Panc1 (cell line): ENCODE data around the gene ATP9A. TPM values are rescaled to one million over a fixed set of nuclear protein-coding genes. Genes with fewer than 3 reads are reported as not detected.
"Not testable (repeated sequence)": the region's sequence is repeated elsewhere in the genome, so short reads cannot be mapped to it uniquely, and the experiment has no call there.

Experiments used
- ATAC-seq: fragments of 200-7000 bp; cut with Tn5 transposase; 2 replicates; pipeline ENCODE4 v1.9.1; 2020; ENCODE audit warnings: mild to moderate bottlenecking, moderate library complexity
- BruUV-seq: library from RNA; stranded (reverse); fragments of 400-500 nt; replicated peaks from 2 replicates; lab custom pipeline; 2021; lab: Mats Ljungman, UMichigan
- CTCF ChIA-PET: fragments of 300-600 bp; sonication (Branson Sonifier 250); formaldehyde crosslinking; loops from one replicate; lab custom pipeline; 2022; ENCODE audit warnings: antibody characterized with exemption; lab: Charles Lee
- POLR2A ChIA-PET: fragments of 300-600 bp; sonication (Branson Sonifier 250); formaldehyde crosslinking; loops from one replicate; lab custom pipeline; 2022; ENCODE audit warnings: antibody characterized with exemption; lab: Charles Lee
- DNase-seq: peaks from one replicate; pipeline ENCODE4 v3.0.0-alpha.2; 2010; ENCODE audit warnings: low read depth, low spot score
- H3K27ac ChIP-seq: 2 replicates; pipeline ENCODE4 v1.5.1; 2011; ENCODE audit warnings: mild to moderate bottlenecking, low read length, inconsistent platforms
- H3K27me3 ChIP-seq: fragments of 200-500 bp; sonication (Bioruptor generic); 2 replicates; pipeline ENCODE4 v1.6.0; 2014; ENCODE audit warnings: low read length, inconsistent platforms; ENCODE audit not compliant: control insufficient read depth, insufficient read depth
- H3K36me3 ChIP-seq: fragments of 200-500 bp; sonication (Bioruptor generic); 2 replicates; pipeline ENCODE4 v1.5.1; 2014; ENCODE audit warnings: inconsistent platforms, mild to moderate bottlenecking, low read length, moderate library complexity; ENCODE audit not compliant: control insufficient read depth, insufficient read depth
- H3K4me1 ChIP-seq: 2 replicates; pipeline ENCODE4 v1.5.1; 2011; ENCODE audit warnings: inconsistent platforms, mild to moderate bottlenecking, low read length, moderate library complexity; ENCODE audit not compliant: control insufficient read depth, insufficient read depth
- H3K4me3 ChIP-seq, 2 experiments: 2 replicates each; pipeline ENCODE4 v1.5.1; 2011 to 2012; ENCODE audit warnings: low read depth in 2 of 2, low read length in 2 of 2, mild to moderate bottlenecking in 2 of 2, inconsistent platforms in 1 of 2, moderate library complexity in 1 of 2
- H3K9me3 ChIP-seq: fragments of 200-500 bp; sonication (Bioruptor generic); 2 replicates; pipeline ENCODE4 v1.5.1; 2014; ENCODE audit warnings: low read depth, mild to moderate bottlenecking, inconsistent platforms, low read length, moderate library complexity; ENCODE audit not compliant: control insufficient read depth, insufficient read depth
- POLR2AphosphoS5 ChIP-seq: IDR thresholded peaks from 2 replicates; pipeline ENCODE4 v1.6.1; 2012; ENCODE audit warnings: mild to moderate bottlenecking, low read depth, low read length, moderate library complexity
- SIN3A ChIP-seq: IDR thresholded peaks from 2 replicates; pipeline ENCODE4 v1.6.1; 2012; ENCODE audit warnings: low read depth, mild to moderate bottlenecking, low read length, moderate library complexity, borderline replicate concordance; ENCODE audit not compliant: insufficient read depth
- TCF7L2 ChIP-seq: IDR thresholded peaks from 2 replicates; pipeline ENCODE4 v1.6.1; 2011; ENCODE audit warnings: mild to moderate bottlenecking, low read depth, low read length, inconsistent platforms
- in situ Hi-C: cut with HindIII; loops from 2 replicates; pipeline ENCODE4 v1.10.0; 2016; ENCODE audit warnings: low sequenced_read_pairs, low pct_unique_long_range_greater_than_20kb
- intact Hi-C: fragments of 100-400 bp; cut with micrococcal nuclease; formaldehyde crosslinking; loops from one replicate; pipeline ENCODE4 v1.10.0; 2022; ENCODE audit not compliant: unreplicated experiment
- total RNA-seq: library from RNA; stranded (reverse); gene quantifications from one replicate; pipeline ENCODE4 v1.2.1, GENCODE V29; 2021; ENCODE audit not compliant: unreplicated experiment
- TF ChIP-seq, protein P1 (sequence below): fragments of 450-650 bp; IDR thresholded peaks from 2 replicates; pipeline ENCODE4 v1.5.1; 2017; ENCODE audit warnings: mild to moderate bottlenecking
- TF ChIP-seq, protein P2 (sequence below), 2 experiments: IDR thresholded peaks; 2 replicates each; pipeline ENCODE4 v1.6.1; 2011 to 2012; ENCODE audit warnings: low read depth in 2 of 2, control low read depth in 1 of 2, low read length in 1 of 2, mild to moderate bottlenecking in 1 of 2, moderate library complexity in 1 of 2; ENCODE audit not compliant: insufficient read depth in 1 of 2

ATP9A gene
- total RNA-seq, 1 experiment from 2014 or later, result 8.7 TPM

DNA sequence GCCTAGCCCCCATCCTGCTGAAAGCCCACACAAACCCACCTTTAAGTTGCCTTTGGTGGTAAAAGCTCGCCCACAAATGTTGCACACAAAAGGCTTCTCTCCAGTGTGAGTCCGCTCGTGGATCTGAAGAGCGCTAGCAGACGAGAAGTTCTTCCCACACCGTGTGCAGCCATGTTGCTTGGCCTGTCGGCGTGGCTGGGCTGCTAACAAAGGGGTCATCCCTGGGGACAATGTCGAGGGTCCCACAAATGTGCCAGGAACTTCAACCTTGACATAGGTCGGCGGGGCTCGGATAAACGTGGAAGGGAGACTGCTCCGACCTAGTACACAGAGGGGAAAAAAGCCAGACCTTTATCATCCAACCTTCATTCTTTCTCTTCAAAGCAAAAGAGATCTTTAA, 20.6 kb upstream of the ATP9A start:
- CTCF ChIA-PET, result interaction anchor here (0.7 kb wide), 1 partner anchor 10 kb away, joined by 3 read pairs; no protein-coding TSS in a partner anchor
- no peaks in the 10 kb centered on the region for H3K9me3 ChIP-seq
- no peak overlapping the region for H3K4me3 ChIP-seq
- ATAC-seq, result no peak
- no peaks in the 10 kb centered on the region; the same call in 1 of the 2 replicates for H3K27me3 ChIP-seq
- POLR2A ChIA-PET, result interaction anchor here (0.6 kb wide), 2 partner anchors 259 to 325 kb away, joined by 3 to 5 read pairs; no protein-coding TSS in a partner anchor
- no peak for TF ChIP-seq SIN3A
- TF ChIP-seq, protein P1, sequence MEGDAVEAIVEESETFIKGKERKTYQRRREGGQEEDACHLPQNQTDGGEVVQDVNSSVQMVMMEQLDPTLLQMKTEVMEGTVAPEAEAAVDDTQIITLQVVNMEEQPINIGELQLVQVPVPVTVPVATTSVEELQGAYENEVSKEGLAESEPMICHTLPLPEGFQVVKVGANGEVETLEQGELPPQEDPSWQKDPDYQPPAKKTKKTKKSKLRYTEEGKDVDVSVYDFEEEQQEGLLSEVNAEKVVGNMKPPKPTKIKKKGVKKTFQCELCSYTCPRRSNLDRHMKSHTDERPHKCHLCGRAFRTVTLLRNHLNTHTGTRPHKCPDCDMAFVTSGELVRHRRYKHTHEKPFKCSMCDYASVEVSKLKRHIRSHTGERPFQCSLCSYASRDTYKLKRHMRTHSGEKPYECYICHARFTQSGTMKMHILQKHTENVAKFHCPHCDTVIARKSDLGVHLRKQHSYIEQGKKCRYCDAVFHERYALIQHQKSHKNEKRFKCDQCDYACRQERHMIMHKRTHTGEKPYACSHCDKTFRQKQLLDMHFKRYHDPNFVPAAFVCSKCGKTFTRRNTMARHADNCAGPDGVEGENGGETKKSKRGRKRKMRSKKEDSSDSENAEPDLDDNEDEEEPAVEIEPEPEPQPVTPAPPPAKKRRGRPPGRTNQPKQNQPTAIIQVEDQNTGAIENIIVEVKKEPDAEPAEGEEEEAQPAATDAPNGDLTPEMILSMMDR, result no peak
- TF ChIP-seq TCF7L2, result no peak
- TF ChIP-seq, protein P2, sequence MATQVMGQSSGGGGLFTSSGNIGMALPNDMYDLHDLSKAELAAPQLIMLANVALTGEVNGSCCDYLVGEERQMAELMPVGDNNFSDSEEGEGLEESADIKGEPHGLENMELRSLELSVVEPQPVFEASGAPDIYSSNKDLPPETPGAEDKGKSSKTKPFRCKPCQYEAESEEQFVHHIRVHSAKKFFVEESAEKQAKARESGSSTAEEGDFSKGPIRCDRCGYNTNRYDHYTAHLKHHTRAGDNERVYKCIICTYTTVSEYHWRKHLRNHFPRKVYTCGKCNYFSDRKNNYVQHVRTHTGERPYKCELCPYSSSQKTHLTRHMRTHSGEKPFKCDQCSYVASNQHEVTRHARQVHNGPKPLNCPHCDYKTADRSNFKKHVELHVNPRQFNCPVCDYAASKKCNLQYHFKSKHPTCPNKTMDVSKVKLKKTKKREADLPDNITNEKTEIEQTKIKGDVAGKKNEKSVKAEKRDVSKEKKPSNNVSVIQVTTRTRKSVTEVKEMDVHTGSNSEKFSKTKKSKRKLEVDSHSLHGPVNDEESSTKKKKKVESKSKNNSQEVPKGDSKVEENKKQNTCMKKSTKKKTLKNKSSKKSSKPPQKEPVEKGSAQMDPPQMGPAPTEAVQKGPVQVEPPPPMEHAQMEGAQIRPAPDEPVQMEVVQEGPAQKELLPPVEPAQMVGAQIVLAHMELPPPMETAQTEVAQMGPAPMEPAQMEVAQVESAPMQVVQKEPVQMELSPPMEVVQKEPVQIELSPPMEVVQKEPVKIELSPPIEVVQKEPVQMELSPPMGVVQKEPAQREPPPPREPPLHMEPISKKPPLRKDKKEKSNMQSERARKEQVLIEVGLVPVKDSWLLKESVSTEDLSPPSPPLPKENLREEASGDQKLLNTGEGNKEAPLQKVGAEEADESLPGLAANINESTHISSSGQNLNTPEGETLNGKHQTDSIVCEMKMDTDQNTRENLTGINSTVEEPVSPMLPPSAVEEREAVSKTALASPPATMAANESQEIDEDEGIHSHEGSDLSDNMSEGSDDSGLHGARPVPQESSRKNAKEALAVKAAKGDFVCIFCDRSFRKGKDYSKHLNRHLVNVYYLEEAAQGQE (IDR thresholded peaks at IDR 0.05; ENCODE audit: insufficient read depth in 1 of 2, low read depth in 2 of 2, low read length in 1 of 2), result no peak
- no peak for TF ChIP-seq POLR2AphosphoS5
- H3K27ac ChIP-seq, result no peak overlapping the region
- no peak for DNase-seq
- no TSS peak for BruUV-seq
- H3K4me1 ChIP-seq, result no peaks in the 10 kb centered on the region
- intact Hi-C loops (no loop called here), in situ Hi-C loops (no loop called here)
- H3K36me3 ChIP-seq, result no peaks in the 10 kb centered on the region

DNA sequence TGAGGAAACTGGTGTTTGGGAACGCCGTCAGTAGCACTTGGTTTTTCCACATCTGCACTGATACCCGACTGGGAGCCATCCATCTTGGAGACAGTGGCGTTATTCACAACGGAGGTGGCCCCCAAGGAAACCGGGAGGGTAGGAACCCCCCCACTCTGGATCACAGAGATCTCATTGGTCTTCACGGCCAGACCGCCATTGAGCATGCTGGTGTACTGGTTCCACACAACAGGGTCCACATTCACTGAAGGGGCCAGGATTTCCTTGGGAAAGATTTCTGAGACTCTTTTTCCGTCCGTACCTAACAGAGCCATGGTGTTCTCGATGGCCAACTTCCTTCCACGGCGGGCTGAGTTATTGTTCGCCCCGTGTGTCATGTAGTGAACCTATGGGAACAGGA, 16.1 kb upstream of the ATP9A start:
- intact Hi-C loops (no loop called here), in situ Hi-C loops (no loop called here)
- no TSS peak for BruUV-seq
- H3K36me3 ChIP-seq, result no peaks in the 10 kb centered on the region
- TF ChIP-seq SIN3A (no peak), POLR2AphosphoS5 (no peak), TCF7L2 (no peak)
- TF ChIP-seq, protein P1, result no peak
- TF ChIP-seq, protein P2 (IDR thresholded peaks at IDR 0.05; ENCODE audit: insufficient read depth in 1 of 2, low read depth in 2 of 2, low read length in 1 of 2), result no peak
- CTCF ChIA-PET, result no interaction called here
- H3K27ac ChIP-seq, result no peak overlapping the region
- ATAC-seq (no peak), DNase-seq (no peak)
- POLR2A ChIA-PET, result no interaction called here
- H3K9me3 ChIP-seq, result no peaks in the 10 kb centered on the region
- no peak overlapping the region for H3K4me3 ChIP-seq
- no peaks in the 10 kb centered on the region for H3K4me1 ChIP-seq
- H3K27me3 ChIP-seq, result no peaks in the 10 kb centered on the region; the same call in 1 of the 2 replicates

DNA sequence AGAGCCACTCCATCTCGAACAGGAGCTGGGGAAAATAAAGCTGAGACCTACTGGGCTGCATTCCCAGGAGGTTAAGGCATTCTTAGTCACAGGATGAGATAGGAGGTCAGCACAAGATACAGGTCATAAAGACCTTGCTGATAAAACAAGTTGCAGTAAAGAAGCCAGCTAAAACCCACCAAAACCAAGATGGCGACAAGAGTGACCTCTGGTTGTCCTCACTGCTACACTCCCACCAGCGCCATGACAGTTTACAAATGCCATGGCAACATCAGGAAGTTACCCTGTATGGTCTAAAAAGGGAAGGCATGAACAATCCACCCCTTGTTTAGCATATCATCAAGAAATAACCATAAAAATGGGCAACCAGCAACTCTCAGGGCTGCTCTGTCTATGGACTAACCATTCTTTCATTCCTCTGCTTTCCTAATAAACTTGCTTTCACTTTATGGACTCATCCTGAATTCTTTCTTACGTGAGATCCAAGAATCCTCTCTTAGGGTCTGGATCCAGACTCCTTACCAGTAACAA, 10.1 kb upstream of the ATP9A start:
- H3K9me3 ChIP-seq, DNase-seq, ATAC-seq, H3K27me3 ChIP-seq, in situ Hi-C loops, POLR2A ChIA-PET, BruUV-seq, H3K4me1 ChIP-seq, H3K4me3 ChIP-seq, intact Hi-C loops, H3K27ac ChIP-seq, H3K36me3 ChIP-seq: not testable (repeated sequence)
- CTCF ChIA-PET, result interaction anchor here (0.6 kb wide), 1 partner anchor 31 kb away, joined by 5 read pairs; no protein-coding TSS in a partner anchor
